HS-27A (cell line): ENCODE data around the gene PPP4R4.
"Not testable (repeated sequence)": the region's sequence is repeated elsewhere in the genome, so short reads cannot be mapped to it uniquely, and the experiment has no call there.

Source experiments
- DNase-seq: peaks from one replicate; pipeline ENCODE4 v3.0.0-alpha.2; 2012; ENCODE audit warnings: low read depth, missing footprints

Gene PPP4R4

DNA sequence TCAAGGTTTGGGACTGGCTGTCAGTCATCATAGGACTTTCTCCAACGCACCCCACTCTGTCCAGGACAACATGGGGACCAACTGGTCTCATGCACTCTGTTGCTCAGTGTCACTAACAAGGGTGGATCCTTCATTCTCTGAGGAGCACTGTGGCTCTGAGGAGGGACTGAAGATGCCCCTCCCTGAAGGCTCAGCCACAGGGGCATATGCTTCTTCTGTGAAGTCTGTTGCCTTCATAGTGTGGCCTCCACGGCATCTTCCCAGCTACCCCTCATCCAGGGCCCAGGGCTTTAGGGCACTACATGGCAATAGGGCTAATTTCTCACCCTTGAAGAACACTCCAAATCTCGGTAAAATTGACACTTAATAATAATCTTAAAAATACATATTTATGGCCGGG, 30.4 kb upstream of the PPP4R4 start:
- no peak for DNase-seq

DNA sequence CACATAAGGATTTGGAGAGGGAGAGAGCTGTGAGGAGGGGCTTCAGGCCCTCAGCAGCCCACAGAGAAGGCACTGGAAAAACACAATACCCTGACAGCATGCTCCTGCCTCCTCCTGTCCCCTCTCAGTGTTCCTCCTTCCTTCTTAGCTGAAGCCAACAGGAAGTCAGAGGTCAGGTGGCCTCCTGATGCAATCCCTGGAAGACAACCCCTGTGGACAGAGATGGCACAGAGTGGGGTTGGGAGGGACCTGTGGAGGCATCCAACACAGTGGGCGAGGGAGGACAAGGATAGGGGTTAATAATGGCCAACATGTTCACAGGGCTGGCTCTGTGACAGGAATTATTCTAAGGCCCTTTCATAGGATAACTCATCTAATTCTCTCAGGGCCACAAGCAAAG, 29.4 kb upstream of the PPP4R4 start:
- no peak for DNase-seq

DNA sequence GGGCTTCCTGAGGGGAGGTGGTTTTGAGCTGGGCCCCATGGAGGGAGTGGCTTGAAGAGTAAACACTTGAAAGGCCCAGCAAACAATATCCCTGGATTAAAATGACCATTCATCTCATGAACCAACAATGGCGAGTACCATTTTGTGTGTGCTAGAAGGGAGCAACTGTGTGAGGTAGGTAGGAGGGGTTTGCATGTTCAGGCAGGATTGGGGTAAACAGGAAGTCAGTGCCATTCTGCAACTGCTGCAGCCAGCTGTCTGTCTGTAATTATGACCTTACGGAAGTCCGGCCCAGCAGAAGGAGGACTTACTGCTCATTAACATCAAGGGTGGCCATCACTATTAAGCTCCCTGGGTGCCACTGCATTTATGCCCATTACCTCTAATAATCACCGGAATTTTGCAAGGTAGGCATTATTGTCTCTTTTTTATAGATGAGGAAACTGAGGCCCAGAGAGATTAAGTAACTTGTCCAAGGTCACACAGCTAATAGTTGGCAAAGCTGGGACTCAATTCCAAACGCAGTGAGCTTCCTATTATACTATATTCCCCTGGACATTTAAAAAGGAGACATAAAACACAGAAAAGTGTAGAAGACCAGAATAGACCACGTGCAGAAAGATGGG, 28.1 kb upstream of the PPP4R4 start:
- DNase-seq: no peak

DNA sequence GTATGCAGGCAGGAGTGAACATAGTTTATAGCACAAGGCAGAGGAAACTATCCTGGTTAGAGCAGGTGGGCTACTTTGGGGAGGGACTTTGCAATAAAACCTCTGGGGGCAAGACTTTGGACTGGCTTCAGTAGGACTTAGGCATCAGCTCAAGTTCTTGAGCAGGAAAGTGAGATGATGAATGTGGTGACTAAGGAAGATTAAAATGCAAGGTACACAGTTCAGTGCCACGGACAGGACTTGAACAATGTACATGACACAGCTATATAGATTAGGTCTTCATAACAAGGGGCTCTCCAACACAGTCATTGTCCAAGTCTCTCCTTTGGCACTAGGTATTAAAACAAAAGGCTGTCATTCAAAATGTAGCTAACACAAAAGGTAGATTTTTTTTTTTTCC, 21.4 kb upstream of the PPP4R4 start:
- DNase-seq: no peak

DNA sequence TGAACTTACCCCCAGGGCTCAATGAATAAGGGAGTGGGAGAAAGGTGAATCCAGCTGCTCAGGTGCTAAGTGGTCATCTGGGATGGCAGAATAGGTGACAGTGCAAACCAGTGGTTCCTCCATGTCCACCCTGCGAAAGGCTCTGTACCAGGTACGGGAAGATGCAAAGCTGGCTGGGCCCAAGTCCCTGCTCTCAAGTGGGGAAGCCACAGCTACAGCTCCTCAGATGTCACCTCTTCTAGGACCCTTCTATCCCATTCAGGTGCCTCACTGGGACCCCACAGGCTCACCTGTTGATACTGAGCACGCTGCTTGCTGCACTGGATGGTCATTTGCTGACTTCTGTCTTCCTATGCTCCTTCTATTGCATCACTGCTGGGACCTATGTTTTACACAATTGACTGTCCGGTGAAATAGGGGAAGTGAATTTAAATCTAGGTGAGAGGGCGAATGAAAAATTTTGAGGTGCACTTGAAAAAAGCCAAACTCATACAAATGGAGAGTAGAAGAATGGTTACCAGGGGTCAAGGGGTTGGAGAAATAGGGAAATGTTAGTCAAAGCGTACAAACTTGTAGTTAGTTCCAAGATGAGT, 20.3 kb upstream of the PPP4R4 start:
- DNase-seq: no peak

DNA sequence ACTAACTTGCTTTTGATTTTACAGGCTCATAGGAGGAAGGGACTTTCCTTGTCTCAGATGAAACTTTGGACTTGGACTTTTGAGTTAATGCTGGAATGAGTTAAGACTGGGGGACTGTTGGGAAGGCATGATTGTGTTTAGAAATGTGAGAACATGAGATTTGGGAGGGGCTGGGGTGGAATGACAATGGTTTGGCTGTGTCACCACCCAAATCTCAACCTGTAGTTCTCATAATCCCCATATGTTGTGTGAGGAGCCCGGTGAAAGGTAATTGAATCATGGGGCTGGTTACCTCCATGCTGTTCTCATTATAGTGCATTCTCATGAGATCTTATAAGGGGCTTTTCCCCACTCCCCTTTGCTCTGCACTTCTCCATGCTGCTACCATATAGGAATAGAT, 18.0 kb upstream of the PPP4R4 start:
- not testable (repeated sequence) for DNase-seq

DNA sequence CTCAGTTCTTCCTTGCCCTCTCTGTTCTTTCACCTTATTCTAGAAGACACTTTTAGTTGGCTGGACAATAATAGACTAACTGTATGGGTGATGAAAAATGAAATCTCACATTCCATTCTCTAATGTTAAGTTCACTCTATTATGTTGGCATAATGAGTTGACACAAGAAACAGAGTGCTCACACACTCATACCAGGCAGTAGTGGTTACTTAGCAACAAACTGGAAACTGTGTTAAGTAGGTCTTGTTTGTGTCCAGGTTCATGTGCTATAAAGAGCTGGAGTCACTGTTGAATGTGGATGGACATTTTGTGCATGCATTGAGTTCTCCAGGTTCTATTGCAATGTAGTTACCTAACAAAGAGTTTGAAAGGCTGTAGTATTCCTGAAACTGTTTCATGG, 16.9 kb upstream of the PPP4R4 start:
- DNase-seq: no peak

DNA sequence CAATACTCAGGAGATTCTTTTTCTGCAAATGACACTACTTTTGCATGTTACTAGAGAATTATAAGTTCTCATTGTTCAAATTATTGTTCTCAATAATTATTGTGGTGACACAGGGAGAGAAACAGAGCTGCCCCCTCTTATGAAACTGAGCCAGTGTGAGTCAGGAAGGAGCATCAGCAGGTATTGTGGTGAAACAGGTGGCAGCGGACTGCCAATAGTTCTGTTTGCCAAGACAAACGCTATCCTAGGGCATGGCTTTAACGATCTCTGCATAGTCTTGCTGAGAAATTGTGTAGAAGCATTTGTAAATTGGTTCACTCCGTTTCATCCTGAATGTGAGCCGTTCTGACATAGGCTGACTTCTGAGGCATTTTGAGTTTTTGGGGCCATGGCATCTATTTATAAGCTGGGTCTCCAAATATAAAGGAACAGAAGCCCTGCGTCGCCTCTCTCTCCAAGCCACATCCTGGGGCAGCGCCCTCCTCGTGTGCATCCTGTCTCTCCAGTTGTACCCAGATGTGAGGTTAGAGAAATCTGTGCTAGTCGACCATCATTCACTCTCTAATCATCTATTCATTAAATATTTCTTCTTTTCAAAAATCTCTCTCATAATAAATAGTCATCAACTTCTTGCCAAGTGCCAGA, 15.8 kb upstream of the PPP4R4 start:
- DNase-seq: no peak

DNA sequence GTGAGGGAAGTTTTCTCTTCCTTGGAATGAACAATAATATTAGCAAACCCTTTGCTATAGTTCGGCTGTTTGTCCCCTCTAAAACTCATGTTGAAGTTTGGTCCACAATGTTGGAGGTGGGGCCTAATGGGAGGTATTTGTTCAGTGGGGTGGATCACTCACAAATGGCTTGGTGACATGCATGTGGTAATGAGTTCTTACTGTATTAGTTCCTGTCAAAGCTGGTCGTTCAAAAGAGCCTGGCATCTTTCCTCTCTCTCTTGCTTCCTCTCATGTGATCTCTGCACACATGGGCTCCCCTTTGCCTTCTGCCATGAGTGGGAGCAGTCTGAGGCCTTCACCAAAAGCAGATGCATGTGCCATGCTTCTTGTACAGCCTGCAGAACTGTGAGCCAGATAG, 13.1 kb upstream of the PPP4R4 start:
- no peak for DNase-seq

DNA sequence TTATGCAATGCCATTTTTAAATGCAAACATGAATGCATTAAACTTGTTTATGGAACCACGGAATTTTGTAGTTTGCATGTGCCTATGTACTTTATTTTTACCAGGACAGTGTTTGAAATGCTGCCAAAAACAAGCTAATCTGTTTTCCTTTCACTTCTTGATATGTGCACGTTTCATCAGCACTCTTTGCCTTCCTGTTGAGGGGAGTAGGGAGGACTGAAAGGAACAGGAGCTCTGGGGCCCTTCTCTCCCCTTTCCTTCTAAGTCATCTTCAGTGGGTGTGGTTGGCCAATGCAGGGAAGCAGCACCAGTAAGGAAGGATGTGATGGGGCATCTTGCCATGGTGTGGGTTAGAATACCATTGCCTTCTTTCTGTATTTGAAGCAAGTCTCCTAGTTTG, 12.1 kb upstream of the PPP4R4 start:
- no peak for DNase-seq

DNA sequence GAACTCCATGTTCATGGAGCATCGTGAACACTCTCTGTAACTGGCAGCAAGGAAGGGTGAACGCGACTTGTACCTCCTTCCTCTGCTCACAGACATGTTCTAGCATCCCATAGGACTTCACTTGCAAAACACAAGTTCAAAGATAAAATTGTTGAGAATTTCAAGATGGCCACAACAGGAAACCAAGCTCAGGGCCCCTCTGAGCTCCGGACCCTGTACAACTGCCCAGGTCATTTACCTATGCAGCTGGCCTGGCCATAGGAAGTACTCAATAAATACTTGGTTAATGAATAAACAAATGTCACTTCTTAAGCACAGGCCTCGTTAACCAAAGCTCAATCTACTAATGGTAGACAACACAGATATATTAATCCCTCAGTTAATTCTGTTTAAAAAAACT, 11.7 kb upstream of the PPP4R4 start:
- DNase-seq: no peak

DNA sequence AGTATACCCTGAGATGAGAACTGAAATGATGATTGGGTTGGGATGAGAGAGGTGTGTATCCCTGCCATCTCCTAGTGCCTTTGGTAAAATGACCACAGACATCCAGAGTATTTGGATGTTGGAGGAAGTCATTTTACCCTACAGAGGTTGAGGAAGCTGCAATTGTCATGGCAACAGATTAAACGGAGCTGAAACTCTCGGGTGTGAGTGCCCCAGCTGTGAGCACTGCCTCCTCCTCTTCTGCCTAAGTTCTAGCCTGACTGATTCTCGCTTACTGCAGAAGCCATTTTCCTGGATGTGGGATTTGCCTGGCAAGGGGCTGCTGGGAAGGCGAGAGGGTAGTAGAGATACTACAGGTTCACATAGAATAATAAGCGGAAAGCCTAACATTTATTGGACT, 10.3 kb upstream of the PPP4R4 start:
- DNase-seq: no peak

DNA sequence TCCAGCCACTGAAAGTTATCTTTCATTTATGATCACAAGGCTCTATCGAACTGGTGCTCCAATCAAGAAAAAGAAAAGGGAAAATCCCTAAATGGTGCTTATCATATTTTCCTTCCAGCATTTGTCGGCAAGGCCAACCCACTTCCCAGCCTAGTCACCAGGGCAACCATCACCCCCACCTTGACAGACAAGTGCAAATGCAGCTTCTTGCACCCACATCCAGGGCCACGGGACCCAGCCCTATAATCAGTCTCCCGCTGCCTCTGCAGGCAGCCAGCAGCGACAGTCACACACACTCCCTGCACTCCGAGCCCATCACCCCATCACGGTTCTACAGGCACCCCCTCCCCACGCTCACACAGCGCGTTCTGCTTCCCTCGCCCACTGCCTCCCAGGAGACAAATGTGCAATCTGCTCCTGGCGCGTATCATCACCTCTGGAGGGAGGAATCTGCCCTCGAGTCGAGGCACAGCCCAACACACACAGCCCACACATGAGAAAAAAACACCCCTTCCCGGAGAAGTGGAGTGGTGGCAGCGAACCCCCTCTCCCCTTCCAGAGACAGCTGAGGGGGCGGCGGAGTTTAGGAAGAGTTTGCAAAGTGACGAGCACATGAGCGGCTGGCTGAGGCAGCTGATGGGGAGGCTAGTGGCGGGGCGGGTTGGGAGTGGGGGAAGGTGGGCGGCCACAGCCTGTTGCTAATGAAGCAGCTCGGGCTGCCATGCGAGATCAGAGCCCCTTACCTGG, 9.3 kb upstream of the PPP4R4 start:
- DNase-seq: no peak

DNA sequence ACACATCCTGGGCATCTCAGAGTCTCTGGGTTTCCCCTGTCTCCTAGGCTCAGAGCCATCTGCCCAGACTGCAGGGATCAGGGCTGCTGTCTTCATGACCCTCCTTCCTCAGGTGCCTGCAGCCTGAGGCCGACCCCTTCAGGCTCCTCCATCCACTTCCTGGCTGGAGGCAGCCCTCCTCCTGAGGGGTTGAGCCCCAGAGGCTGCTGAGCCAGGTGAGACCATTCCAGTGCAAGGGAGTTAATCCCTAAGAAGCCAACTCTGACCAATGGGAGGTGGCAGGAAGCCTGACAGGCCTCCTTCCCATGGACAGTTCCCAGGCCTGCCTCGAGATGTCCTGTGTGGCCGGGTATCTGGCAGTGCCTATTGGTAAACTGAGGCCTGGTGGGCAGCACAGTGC, 8.4 kb upstream of the PPP4R4 start:
- DNase-seq: no peak

DNA sequence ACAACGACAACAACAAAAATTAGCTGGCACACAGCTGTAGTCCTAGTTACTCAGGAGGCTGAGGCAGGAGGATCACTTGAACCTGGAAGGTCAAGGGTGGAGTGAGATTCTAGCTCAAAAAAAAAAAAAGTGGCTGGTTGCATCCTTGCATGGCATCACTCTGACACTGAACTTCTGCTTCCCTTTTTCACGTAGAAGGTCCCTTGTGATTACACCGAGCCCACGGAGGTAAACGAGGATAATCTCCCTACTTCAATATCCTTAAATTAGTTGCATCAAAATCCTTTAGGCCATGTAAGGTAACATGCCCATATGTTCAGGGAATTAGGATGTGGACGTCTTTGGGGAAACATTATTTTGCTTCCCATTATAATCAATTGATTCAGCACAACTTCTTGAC, 4.0 kb upstream of the PPP4R4 start:
- no peak for DNase-seq

DNA sequence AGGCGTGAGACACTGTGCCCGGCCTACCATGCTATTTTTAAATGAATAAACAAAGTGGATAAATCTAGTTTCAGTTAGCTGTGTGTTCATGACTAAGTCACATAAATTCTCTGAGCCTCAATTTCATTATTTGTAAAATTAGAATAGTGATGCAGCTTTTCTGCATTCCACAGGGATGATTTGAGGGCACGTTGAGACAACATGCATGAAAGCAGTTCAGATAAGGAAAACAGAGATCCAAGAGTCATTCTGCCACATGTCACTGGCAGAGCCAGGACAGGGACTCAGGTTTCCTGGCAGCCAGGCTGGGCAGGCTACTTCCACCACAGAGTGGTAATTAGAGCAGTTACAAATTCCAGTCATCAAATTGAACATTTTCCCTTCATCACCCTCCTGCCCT, 2.9 kb upstream of the PPP4R4 start:
- DNase-seq: no peak

DNA sequence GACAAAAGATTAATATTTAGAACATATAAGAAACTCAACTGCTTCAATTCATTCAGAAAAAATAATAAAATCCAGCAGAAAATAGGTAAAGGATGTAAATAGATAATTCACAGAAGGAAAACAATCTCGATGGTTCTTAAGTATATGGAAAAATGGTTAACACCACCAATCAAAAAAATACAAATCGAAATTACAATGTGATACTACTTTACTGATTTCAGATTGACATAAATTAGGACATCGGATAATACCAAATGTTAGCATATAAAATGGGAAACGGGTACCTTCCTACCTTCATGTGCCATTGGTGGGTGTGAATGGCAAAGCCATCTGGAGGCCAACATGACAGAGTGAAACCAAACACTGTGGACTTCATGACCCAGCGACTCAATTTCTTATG, 1.6 kb upstream of the PPP4R4 start:
- no peak for DNase-seq

DNA sequence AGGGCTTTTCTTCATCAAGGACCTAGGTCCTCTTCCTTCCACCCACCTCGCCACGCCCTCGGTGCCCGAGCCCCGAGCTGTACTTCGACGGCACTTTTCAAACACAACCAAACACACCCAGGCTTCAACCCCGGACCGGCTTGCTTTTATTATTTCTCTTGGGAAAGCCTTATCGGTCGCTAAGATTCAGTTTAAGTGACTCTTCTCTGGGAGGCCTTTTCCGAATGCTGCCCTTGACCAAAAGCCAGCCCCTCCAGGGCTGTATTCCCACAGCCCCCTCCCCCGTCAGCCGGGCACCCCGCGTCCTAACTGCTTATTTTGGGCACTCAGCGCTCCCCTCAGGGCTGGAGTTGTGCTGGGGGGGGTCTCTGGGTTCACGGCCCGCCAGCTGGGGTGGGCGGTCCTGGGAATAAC, 644 bp upstream of the PPP4R4 start:
- DNase-seq: no peak

DNA sequence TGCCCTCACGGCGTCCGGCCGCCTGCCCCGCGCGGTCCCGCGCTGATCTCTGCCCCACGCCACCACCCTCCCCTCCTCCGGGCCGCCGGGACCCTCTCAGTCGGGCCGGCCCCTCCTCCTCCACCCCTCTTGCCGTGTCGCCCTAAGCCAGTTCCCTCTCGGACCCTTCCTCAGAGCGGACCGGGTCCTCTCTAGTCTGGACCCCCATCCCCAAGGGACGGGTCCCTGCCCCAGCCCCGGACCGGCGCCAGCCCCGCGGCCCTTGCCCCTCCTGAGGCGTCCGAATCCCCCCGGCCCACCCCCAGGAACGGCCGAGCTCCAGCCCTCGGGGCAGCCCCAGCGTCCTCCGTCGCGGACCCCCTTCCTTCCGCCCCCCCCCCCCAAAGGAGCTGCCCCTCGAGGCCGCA, 485 bp downstream of the PPP4R4 start:
- no peak for DNase-seq

DNA sequence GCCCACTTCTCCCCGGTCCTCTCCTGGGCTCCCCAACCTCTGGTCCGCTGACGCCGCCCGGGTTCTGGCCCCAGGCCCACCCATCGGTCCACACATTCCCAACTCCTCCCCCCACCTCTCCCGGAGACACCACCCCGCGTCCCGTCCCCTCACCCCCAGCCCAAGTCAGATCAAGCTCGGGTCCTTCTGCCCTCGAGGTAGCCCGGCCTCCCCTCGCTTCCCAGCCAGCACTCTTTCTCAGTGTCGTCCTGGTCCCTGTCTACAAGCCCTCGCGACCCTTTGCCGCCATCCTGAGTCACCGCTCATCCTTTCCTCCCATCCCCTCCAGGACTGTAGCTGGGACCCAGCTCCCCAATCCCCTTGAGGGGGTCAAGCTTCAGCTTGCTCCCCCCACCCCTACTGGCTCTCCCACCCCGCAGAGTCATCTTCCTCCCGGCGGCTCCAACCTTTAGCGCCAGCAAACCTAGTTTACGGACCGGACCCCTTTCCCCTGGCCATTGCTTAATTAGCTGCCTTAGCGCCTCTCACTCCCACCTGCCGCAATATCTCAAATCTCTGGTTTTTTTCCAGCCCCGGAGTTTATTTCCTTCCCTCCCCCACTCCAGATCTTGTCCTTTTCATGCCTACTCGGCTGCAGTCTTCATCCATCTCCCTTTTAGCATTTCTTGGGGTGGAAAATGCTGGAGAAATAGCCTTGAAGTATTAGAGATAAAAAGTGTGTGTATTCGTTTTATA, 1.1 kb downstream of the PPP4R4 start:
- no peak for DNase-seq

DNA sequence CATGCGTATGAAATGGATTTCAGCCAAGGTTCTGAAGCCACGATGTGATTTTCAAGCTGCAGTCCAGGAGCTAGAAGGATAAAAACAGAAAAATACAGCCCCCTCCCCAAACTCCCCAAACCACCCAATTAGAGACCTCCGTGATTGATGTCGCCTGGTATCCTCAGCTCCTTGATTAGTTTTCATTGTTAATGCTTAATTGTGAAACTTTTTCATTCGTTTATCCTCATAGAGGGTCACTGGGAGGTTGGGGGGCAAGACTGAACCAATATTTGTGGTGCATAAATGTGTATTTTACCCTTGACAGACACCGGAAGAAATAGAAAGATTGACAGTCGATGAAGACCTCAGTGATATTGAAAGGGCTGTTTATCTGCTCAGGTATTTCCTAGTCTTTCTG, 1.6 kb downstream of the PPP4R4 start:
- no peak for DNase-seq

DNA sequence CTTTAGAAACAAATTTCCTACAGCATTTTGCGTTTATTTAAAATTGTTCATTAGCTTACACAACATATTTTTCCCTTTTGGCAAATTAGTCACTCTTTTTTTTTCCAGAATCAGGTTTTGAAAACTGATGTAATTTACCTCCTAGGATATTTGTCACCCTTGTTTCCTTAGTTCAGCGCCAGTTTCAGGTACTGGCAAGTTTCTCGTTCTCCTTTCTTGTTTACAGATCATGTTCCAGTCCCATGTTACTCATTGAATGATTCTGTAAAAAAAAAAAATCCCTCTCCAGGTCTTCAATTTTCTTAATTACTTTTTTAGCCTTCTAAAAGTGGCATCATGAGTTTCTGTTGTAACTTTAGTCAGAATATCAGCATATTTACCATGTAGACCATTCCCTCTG, 2.7 kb downstream of the PPP4R4 start:
- DNase-seq: no peak

DNA sequence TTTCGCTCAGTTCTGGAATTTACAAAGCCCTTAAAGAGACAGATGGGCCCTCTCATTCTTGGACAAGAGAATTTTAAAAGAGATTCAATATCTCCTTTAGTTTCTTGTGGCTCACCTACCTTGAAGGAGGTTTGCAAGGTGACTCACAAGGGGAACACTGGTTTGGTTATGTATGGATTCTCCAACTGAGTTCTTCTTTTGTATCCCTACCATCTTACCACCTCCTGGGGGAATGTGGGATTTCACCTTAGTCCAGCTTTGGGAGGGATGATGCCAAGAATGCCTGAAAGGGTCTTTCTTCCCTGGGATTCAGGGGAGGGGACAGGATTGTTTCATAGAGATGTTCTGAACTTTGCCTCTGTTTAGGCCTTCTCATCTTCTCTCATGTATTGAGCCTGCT, 3.7 kb downstream of the PPP4R4 start:
- DNase-seq: no peak
